Activated CD8-positive, alpha-beta memory T cell treated with anti-CD3 and anti-CD28 coated beads, Interleukin-2, amount 50 U/mL, for 24 hours (primary cell): ENCODE results near the gene CST3.
"Not testable (repeated sequence)": the region's sequence is repeated elsewhere in the genome, so short reads cannot be mapped to it uniquely, and the experiment has no call there.

ENCODE experiments used
- DNase-seq: peaks from one replicate; pipeline ENCODE4 v3.0.0-alpha.2; 2020; ENCODE audit errors: extremely low read depth

Gene CST3

GRCh38 chr20:23662276-23662870 lies 24.6 kb upstream of the CST3 start:
- no peak for DNase-seq

- DNase-seq, result no peak
These were observed 23.3 kb upstream of the CST3 start for GRCh38 chr20:23661002-23661429.

- DNase-seq, result no peak
These were observed 22.5 kb upstream of the CST3 start for GRCh38 chr20:23659989-23660837.

GRCh38 chr20:23659610-23659988 lies 21.8 kb upstream of the CST3 start:
- DNase-seq, result not testable (repeated sequence)

GRCh38 chr20:23658989-23659609 lies 21.3 kb upstream of the CST3 start:
- DNase-seq, result no peak

- no peak for DNase-seq
These were observed 20.6 kb upstream of the CST3 start for GRCh38 chr20:23658336-23658735.

GRCh38 chr20:23657202-23657601 lies 19.4 kb upstream of the CST3 start:
- no peak for DNase-seq

GRCh38 chr20:23656372-23656771 lies 18.6 kb upstream of the CST3 start:
- DNase-seq, result no peak

GRCh38 chr20:23655491-23656211 lies 17.9 kb upstream of the CST3 start:
- DNase-seq, result no peak

GRCh38 chr20:23654717-23655116 lies 17.0 kb upstream of the CST3 start:
- DNase-seq, result no peak

GRCh38 chr20:23654000-23654399 lies 16.2 kb upstream of the CST3 start:
- no peak for DNase-seq

GRCh38 chr20:23653400-23653938 lies 15.7 kb upstream of the CST3 start:
- DNase-seq, result no peak

GRCh38 chr20:23652926-23653325 lies 15.2 kb upstream of the CST3 start:
- no peak for DNase-seq

GRCh38 chr20:23652371-23652770 lies 14.6 kb upstream of the CST3 start:
- DNase-seq, result no peak

GRCh38 chr20:23651117-23651516 lies 13.4 kb upstream of the CST3 start:
- no peak for DNase-seq

GRCh38 chr20:23649830-23650417 lies 12.2 kb upstream of the CST3 start:
- no peak for DNase-seq

- DNase-seq, result no peak
These were observed 11.5 kb upstream of the CST3 start for GRCh38 chr20:23649242-23649641.

GRCh38 chr20:23647346-23647745 lies 9.6 kb upstream of the CST3 start:
- DNase-seq, result no peak

- DNase-seq, result no peak
These were observed 8.5 kb upstream of the CST3 start for GRCh38 chr20:23646106-23646873.

GRCh38 chr20:23645575-23645974 lies 7.8 kb upstream of the CST3 start:
- no peak for DNase-seq

GRCh38 chr20:23644164-23644563 lies 6.4 kb upstream of the CST3 start:
- no peak for DNase-seq
